ENCODE data around the gene DLGAP3. TPM values are rescaled to one million over a fixed set of nuclear protein-coding genes. Genes with fewer than 3 reads are reported as not detected.

DLGAP3 gene
- total RNA-seq, 1 experiment from 2014 or later, result 1.0 TPM

- no TSS peak for BruUV-seq (replicated peaks)
- H3K4me1 Mint-ChIP-seq (ENCODE audit: low read depth, unreplicated experiment), result peaks cover 9% of the 10 kb centered on the region
- no peaks in the 10 kb centered on the region for H3K36me3 Mint-ChIP-seq (ENCODE audit: insufficient read depth, unreplicated experiment)
- no peaks in the 10 kb centered on the region for H3K9me3 Mint-ChIP-seq (ENCODE audit: low read depth, unreplicated experiment)
- intact Hi-C loops (cut with micrococcal nuclease; ENCODE audit: unreplicated experiment), result no loop called here
- peaks cover 77% of the 10 kb centered on the region for H3K27me3 Mint-ChIP-seq (ENCODE audit: unreplicated experiment)
- no peak overlapping the region for H3K27ac Mint-ChIP-seq (ENCODE audit: unreplicated experiment)
- DNase-seq, result no peak
- no peak for TF ChIP-seq CTCF (IDR thresholded peaks at IDR 0.05; ENCODE audit: unreplicated experiment)
- CTCF ChIA-PET, result no interaction called here
- no peak overlapping the region for H3K4me3 Mint-ChIP-seq (ENCODE audit: low read depth, unreplicated experiment)
Measured at GRCh38 chr1:34927316-34927715, 2.1 kb downstream of the DLGAP3 start.

GRCh38 chr1:34926894-34927293 lies 2.6 kb downstream of the DLGAP3 start:
- no TSS peak for BruUV-seq (replicated peaks)
- DNase-seq, result no peak
- no peak overlapping the region for H3K4me3 Mint-ChIP-seq (ENCODE audit: low read depth, unreplicated experiment)
- H3K9me3 Mint-ChIP-seq (ENCODE audit: low read depth, unreplicated experiment), result no peaks in the 10 kb centered on the region
- H3K4me1 Mint-ChIP-seq (ENCODE audit: low read depth, unreplicated experiment), result peaks cover 9% of the 10 kb centered on the region
- intact Hi-C loops (cut with micrococcal nuclease; ENCODE audit: unreplicated experiment), result no loop called here
- H3K36me3 Mint-ChIP-seq (ENCODE audit: insufficient read depth, unreplicated experiment), result no peaks in the 10 kb centered on the region
- CTCF ChIA-PET, result no interaction called here
- TF ChIP-seq CTCF (IDR thresholded peaks at IDR 0.05; ENCODE audit: unreplicated experiment), result no peak
- peaks cover 77% of the 10 kb centered on the region for H3K27me3 Mint-ChIP-seq (ENCODE audit: unreplicated experiment)
- no peak overlapping the region for H3K27ac Mint-ChIP-seq (ENCODE audit: unreplicated experiment)

GRCh38 chr1:34926156-34926555 lies 3.3 kb downstream of the DLGAP3 start:
- no peak overlapping the region for H3K4me3 Mint-ChIP-seq (ENCODE audit: low read depth, unreplicated experiment)
- no TSS peak for BruUV-seq (replicated peaks)
- H3K27me3 Mint-ChIP-seq (ENCODE audit: unreplicated experiment), result peaks cover 83% of the 10 kb centered on the region
- H3K4me1 Mint-ChIP-seq (ENCODE audit: low read depth, unreplicated experiment), result peaks cover 9% of the 10 kb centered on the region
- intact Hi-C loops (cut with micrococcal nuclease; ENCODE audit: unreplicated experiment), result no loop called here
- no peaks in the 10 kb centered on the region for H3K9me3 Mint-ChIP-seq (ENCODE audit: low read depth, unreplicated experiment)
- DNase-seq, result no peak
- CTCF ChIA-PET, result no interaction called here
- H3K27ac Mint-ChIP-seq (ENCODE audit: unreplicated experiment), result no peak overlapping the region
- TF ChIP-seq CTCF (IDR thresholded peaks at IDR 0.05; ENCODE audit: unreplicated experiment), result no peak
- H3K36me3 Mint-ChIP-seq (ENCODE audit: insufficient read depth, unreplicated experiment), result no peaks in the 10 kb centered on the region

- BruUV-seq (replicated peaks), result no TSS peak
- CTCF ChIA-PET, result interaction anchor here (0.7 to 0.9 kb wide), 2 partner anchors 13 to 60 kb away, joined by 4 to 8 read pairs; no protein-coding TSS in a partner anchor
- intact Hi-C loops (cut with micrococcal nuclease; ENCODE audit: unreplicated experiment), result no loop called here
- no peak for TF ChIP-seq CTCF (IDR thresholded peaks at IDR 0.05; ENCODE audit: unreplicated experiment)
- Mint-ChIP-seq H3K4me3 (ENCODE audit: low read depth, unreplicated experiment) (no peak overlapping the region), H3K27me3 (ENCODE audit: unreplicated experiment) (peaks cover 88% of the 10 kb centered on the region), H3K27ac (ENCODE audit: unreplicated experiment) (no peak overlapping the region), H3K9me3 (ENCODE audit: low read depth, unreplicated experiment) (no peaks in the 10 kb centered on the region), H3K4me1 (ENCODE audit: low read depth, unreplicated experiment) (peaks cover 9% of the 10 kb centered on the region), H3K36me3 (ENCODE audit: insufficient read depth, unreplicated experiment) (no peaks in the 10 kb centered on the region)
- no peak for DNase-seq
Measured at GRCh38 chr1:34925730-34926129, 3.7 kb downstream of the DLGAP3 start.

All from Calu3 (cell line).